ENCODE data around the gene ESPL1. TPM values are rescaled to one million over a fixed set of nuclear protein-coding genes. Genes with fewer than 3 reads are reported as not detected.

The ESPL1 gene
- total RNA-seq, 1 donor from 2014 or later: 0.35 TPM

GRCh38 chr12:53333845-53334244, 65.7 kb downstream of the ESPL1 start:
- ATAC-seq (no peak), DNase-seq (no peak)
- Histone ChIP-seq H3K27ac (no peak overlapping the region), H3K27me3 (peaks cover 26% of the 10 kb centered on the region), H3K36me3 (no peaks in the 10 kb centered on the region), H3K9me3 (no peaks in the 10 kb centered on the region), H3K4me3 (no peak overlapping the region), H3K4me1 (no peaks in the 10 kb centered on the region)
- TF ChIP-seq CTCF (IDR thresholded peaks at IDR 0.05): no peak
- intact Hi-C loops (cut with DNase I): no loop called here

- no peaks in the 10 kb centered on the region for H3K9me3 ChIP-seq
- H3K27ac ChIP-seq: no peak overlapping the region
Measured at GRCh38 chr12:53334822-53335221, 66.7 kb downstream of the ESPL1 start.

GRCh38 chr12:53336181-53336681, 68.1 kb downstream of the ESPL1 start, which contains the start of gene SP7:
TSS of gene SP7 (minus strand) at chr12:53336354. CDS start at chr12:53335646, 708 bp downstream.
- Histone ChIP-seq H3K9me3 (no peaks in the 10 kb centered on the region), H3K4me1 (no peaks in the 10 kb centered on the region), H3K27ac (no peak within 1 kb of the TSS), H3K4me3 (no peak within 1 kb of the TSS), H3K27me3 (peaks cover 29% of the 10 kb centered on the region), H3K36me3 (no peaks in the 10 kb centered on the region)
- ATAC-seq (no peak), DNase-seq (no peak)
- intact Hi-C loops (cut with DNase I): no loop called here
- no peak for TF ChIP-seq CTCF (IDR thresholded peaks at IDR 0.05)

More at GRCh38 chr12:53334822-53335221, 66.7 kb downstream of the ESPL1 start:
- H3K27me3 ChIP-seq: peaks cover 29% of the 10 kb centered on the region
- DNase-seq: no peak
- intact Hi-C loops (cut with DNase I): no loop called here
- no peaks in the 10 kb centered on the region for H3K4me1 ChIP-seq
- no peak for TF ChIP-seq CTCF (IDR thresholded peaks at IDR 0.05)
- no peak for ATAC-seq
- no peaks in the 10 kb centered on the region for H3K36me3 ChIP-seq
- H3K4me3 ChIP-seq: no peak overlapping the region

DNA sequence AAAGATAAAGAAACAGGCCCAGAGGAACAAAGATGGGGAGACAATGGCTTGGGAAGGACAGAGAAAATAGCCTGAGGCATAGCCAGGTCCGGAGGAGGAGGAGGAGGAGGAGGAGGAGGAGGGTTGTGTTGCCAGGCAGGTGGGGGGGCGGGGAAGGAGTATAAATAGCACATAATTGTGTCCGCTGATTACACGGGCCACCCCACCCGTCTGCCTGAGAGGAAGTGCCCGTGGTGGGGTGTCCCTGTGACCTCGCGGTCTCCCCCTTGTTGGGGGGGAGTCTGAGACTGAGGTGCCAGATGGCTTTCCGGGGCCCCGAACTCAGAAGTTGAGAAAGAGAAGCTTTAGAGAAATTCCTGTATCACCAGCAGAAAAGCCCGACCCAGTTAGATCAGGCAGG, 69.9 kb downstream of the ESPL1 start:
- no peak for DNase-seq

DNA sequence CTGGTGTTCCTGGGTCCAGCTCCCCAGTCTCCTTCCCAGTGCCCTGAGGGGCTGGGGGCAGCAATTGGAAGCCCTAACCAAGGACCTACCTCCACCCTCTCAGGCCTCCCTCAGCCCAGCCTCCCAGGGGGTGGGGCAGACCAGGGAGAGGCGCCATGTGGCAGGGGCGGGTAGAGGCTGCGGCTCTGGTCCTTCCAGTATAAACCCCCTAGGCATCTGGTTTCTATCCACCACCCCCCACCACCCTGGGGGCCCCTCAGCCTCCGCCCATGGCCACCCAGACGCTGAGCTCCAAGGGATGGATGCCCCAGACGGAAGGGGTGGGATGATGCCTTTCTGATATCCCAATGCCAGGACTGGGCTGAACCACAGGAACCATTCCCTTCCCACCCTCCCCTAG, 70.8 kb downstream of the ESPL1 start:
- TF ChIP-seq CTCF (IDR thresholded peaks at IDR 0.05): no peak
- intact Hi-C loops (cut with DNase I): no loop called here
- Histone ChIP-seq H3K27ac (no peak overlapping the region), H3K27me3 (peaks cover 29% of the 10 kb centered on the region), H3K4me3 (no peak overlapping the region), H3K36me3 (no peaks in the 10 kb centered on the region), H3K4me1 (no peaks in the 10 kb centered on the region), H3K9me3 (no peaks in the 10 kb centered on the region)
- DNase-seq (no peak), ATAC-seq (peak; percentile 16)

More for the DNA sequence above, 69.9 kb downstream of the ESPL1 start:
- Histone ChIP-seq H3K4me1 (no peaks in the 10 kb centered on the region), H3K36me3 (no peaks in the 10 kb centered on the region), H3K27me3 (peaks cover 29% of the 10 kb centered on the region), H3K4me3 (no peak overlapping the region), H3K27ac (no peak overlapping the region), H3K9me3 (no peaks in the 10 kb centered on the region)
- TF ChIP-seq CTCF (IDR thresholded peaks at IDR 0.05): no peak
- intact Hi-C loops (cut with DNase I): no loop called here
- no peak for ATAC-seq

GRCh38 chr12:53340398-53340797, 72.3 kb downstream of the ESPL1 start:
- no peak for ATAC-seq
- Histone ChIP-seq H3K27ac (no peak overlapping the region), H3K4me1 (peaks cover 9% of the 10 kb centered on the region), H3K27me3 (peaks cover 29% of the 10 kb centered on the region), H3K9me3 (no peaks in the 10 kb centered on the region), H3K36me3 (no peaks in the 10 kb centered on the region), H3K4me3 (no peak overlapping the region)
- intact Hi-C loops (cut with DNase I): no loop called here
- DNase-seq: no peak
- no peak for TF ChIP-seq CTCF (IDR thresholded peaks at IDR 0.05)

All from upper lobe of right lung (tissue), 1 donor.